ENCODE results near the gene CACNA1E.

- TF ChIP-seq EZH2 (IDR thresholded peaks at IDR 0.05; ENCODE audit: borderline replicate concordance, low read depth, low read length, poor library complexity, severe bottlenecking) (no peak), CTCF (conservative IDR thresholded peaks at IDR 0.05; ENCODE audit: low read depth, low read length) (no peak)
Measured at GRCh38 chr1:181478306-181478705, 5.0 kb upstream of the CACNA1E start.
